ENCODE data around the gene AMN.

GRCh38 chr14:102899516-102899900 lies 23.0 kb upstream of the AMN start:
- TF ChIP-seq CTCF (IDR thresholded peaks at IDR 0.05; ENCODE audit: poor library complexity, severe bottlenecking), result no peak
- TF ChIP-seq EZH2 (IDR thresholded peaks at IDR 0.05; ENCODE audit: borderline replicate concordance, insufficient read depth, low read length, poor library complexity, severe bottlenecking), result no peak
